ENCODE results near the gene ASPSCR1. TPM values are rescaled to one million over a fixed set of nuclear protein-coding genes. Genes with fewer than 3 reads are reported as not detected.

The ASPSCR1 gene
- polyA plus RNA-seq, 1 donor = 24.9 TPM

DNA sequence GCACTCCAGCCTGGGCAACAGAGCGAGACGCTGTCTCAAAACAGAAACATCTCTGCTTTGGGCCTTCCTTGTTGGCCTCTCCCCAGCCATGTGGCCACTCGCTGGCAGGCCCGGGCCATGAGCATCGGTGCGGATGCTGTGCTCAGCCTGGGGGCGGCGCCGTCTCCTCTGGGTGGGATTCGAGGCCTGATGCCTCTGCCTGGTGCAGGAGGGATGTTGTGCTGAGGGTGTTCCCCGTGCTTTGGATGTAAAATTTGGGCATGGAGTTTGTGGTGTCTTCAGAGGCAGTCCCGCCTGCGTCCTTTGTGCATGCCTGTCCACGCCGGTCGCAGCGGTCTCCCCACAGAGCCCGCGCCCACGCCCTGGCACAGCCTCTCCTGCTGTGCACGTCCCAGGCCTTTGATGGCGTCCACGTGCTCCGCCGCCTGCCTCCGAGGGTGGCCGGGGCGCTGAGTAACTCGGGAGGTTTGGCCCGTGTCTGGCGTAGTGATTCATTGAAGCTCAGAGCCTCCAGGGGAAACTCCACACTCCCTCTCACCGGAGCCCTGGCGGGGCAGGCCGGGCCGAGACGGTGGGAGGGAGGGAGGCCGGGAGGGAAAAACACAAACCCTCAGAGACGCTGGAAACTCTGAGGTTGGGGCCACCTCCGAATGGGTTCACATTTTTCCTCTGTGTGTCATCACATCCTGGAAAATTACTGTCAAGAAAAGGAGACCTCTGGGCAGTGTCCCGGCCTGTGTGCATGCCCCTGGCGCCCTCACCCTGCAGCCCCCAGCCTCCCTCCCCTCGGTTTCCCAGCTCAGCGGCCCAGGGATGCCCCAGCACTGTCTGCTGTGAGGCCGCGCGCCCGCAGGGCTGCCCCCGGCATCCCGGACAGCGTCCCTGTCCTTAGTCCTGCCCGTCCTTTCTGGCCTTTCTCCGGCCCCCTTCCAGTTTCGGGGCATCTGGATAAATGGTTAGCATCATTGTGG lies 26.3 kb downstream of the ASPSCR1 start:
- H3K27me3 ChIP-seq (ENCODE audit: control insufficient read depth, insufficient read depth, low read length) = no peaks in the 10 kb centered on the region
- H3K4me1 ChIP-seq (ENCODE audit: control insufficient read depth, insufficient read depth, low read length) = peaks cover 25% of the 10 kb centered on the region
- no peak overlapping the region for H3K27ac ChIP-seq (ENCODE audit: low read length)
- H3K9me3 ChIP-seq (ENCODE audit: control insufficient read depth, low read depth, low read length) = no peaks in the 10 kb centered on the region
- no CpG with 5 or more reads among the region's 53 CpGs for WGBS (ENCODE audit: insufficient coverage, low lambda C conversion rate)
- DNase-seq = no peak
- peaks cover 4% of the 10 kb centered on the region for H3K36me3 ChIP-seq (ENCODE audit: control insufficient read depth, insufficient read depth, low read length)
- no peak overlapping the region for H3K4me3 ChIP-seq (ENCODE audit: low read length)

DNA sequence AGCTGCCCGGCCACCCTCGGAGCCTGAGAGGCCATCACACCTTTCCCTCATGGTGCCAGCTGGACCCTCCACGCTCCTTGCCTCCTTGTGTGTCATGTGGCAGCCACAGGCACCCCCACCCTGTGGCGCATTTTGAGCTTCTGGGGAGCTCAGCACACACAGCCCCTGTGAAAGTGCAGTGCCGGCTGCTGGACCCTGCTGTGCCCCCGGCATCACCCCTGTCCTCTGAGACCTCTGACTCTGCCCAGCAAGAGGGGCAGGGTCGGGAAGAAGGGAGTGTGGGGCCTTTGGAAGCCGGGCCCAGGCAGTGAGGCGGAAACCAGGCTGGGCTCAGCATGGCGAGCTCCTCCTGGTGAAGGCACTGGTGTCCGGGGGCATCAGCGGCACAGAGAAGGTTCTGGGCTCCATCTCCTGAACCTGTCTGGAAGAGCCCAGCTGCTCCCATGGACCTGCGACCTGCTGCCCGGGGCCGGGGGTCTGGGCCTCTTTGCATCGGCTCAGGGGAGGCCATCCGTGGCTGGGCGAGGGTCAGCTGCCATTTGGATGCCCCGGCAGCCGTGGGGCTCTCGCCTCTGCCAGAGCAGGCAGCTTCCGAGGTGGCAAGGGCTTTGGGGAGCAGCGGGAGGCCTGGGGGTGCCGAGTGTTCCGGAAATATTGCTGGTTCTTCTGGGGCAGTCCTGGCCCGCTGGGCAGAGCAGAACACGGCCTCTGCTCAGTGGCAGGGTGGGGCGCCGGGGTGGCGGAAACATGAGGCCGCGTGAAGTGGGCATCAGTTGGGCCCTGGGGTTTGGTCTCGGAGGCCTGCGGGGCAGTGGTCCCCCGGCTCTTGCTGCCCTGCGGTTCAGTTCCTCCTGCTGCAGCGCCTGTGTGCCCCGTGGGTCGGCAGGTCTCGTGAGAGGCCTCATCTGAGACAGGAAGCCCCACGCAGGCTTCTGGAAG lies 27.4 kb downstream of the ASPSCR1 start:
- Histone ChIP-seq H3K27me3 (ENCODE audit: control insufficient read depth, insufficient read depth, low read length) (no peaks in the 10 kb centered on the region), H3K36me3 (ENCODE audit: control insufficient read depth, insufficient read depth, low read length) (peaks cover 6% of the 10 kb centered on the region), H3K27ac (ENCODE audit: low read length) (no peak overlapping the region), H3K4me1 (ENCODE audit: control insufficient read depth, insufficient read depth, low read length) (peaks cover 25% of the 10 kb centered on the region), H3K4me3 (ENCODE audit: low read length) (no peak overlapping the region), H3K9me3 (ENCODE audit: control insufficient read depth, low read depth, low read length) (no peaks in the 10 kb centered on the region)
- no peak for DNase-seq
- WGBS (ENCODE audit: insufficient coverage, low lambda C conversion rate) = no CpG with 5 or more reads among the region's 41 CpGs

DNA sequence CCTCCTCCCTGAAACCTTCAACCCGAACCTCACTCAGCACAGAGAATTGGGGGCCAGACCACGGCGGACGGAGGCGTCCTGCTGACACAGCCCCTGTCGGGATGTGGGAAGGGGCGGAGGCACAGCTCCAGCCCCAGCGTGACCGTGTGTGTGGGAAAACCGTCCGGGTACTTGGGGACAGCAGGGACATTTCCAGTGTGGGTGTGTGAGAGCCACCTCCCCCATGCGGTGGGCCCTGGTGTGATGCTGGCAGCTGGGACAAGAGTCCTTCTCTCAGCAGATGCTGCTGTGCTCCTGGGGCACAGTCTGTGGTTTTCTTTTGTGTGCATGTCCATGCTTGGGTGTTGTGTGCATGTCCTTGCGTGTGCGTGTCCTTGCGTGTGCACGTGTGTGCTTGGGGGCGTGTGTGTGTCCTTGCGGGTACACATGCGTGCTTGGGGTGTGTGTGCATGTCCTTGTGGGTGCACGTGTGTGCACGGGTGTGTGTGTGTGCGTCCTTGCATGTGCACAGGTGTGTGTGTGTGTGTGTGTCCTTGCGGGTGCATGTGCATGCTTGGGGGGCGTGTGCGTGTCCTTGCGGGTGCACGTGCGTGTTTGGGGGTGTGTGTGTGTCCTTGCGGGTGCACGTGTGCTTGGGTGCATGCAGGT lies 28.4 kb downstream of the ASPSCR1 start:
- Histone ChIP-seq H3K4me3 (ENCODE audit: low read length) (no peak overlapping the region), H3K36me3 (ENCODE audit: control insufficient read depth, insufficient read depth, low read length) (peaks cover 10% of the 10 kb centered on the region), H3K4me1 (ENCODE audit: control insufficient read depth, insufficient read depth, low read length) (peaks cover 15% of the 10 kb centered on the region), H3K27ac (ENCODE audit: low read length) (no peak overlapping the region), H3K27me3 (ENCODE audit: control insufficient read depth, insufficient read depth, low read length) (no peaks in the 10 kb centered on the region), H3K9me3 (ENCODE audit: control insufficient read depth, low read depth, low read length) (no peaks in the 10 kb centered on the region)
- no peak for DNase-seq
- WGBS (ENCODE audit: insufficient coverage, low lambda C conversion rate) = no CpG with 5 or more reads among the region's 30 CpGs

DNA sequence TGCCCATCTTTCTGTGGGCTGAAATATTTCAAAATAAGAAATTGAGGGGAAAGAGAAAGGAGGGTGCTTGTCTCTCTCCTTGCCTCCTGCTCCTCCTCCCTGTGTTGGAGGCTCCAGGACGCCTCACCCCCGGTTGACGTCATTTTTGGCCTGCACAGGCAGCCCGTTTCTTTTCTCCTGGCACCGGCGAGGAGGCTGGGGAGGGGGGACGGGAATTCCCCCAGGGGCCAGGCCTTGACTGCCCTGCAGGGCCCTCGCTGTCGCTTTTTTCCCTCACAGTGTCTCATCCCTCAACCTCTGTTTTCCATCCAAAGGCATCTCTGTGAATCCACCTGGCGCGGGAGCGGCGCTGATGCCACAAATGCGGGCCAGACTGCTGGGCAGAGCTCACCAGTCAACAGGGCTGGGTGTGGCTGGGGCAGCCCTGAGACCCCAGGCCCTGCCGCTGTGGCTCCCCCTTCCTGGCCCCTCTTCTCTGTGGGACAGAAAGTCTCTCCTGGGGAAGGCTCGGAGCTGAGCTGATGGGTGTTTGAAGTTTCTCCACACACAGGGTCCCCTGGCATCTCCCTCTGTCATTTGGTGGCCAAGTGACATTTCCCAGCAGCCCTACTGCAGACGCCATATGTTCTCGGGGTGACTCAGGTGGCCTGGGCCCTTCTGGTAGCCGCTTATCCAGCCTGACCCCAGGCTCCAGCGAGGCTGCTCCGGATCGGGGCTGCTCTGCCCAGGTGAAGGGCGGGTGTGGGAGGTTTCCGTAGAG lies 29.2 kb downstream of the ASPSCR1 start:
- Histone ChIP-seq H3K36me3 (ENCODE audit: control insufficient read depth, insufficient read depth, low read length) (peaks cover 14% of the 10 kb centered on the region), H3K9me3 (ENCODE audit: control insufficient read depth, low read depth, low read length) (no peaks in the 10 kb centered on the region), H3K27ac (ENCODE audit: low read length) (no peak overlapping the region), H3K4me1 (ENCODE audit: control insufficient read depth, insufficient read depth, low read length) (peaks cover 7% of the 10 kb centered on the region), H3K27me3 (ENCODE audit: control insufficient read depth, insufficient read depth, low read length) (no peaks in the 10 kb centered on the region), H3K4me3 (ENCODE audit: low read length) (no peak overlapping the region)
- no peak for DNase-seq
- WGBS (ENCODE audit: insufficient coverage, low lambda C conversion rate) = no CpG with 5 or more reads among the region's 24 CpGs

DNA sequence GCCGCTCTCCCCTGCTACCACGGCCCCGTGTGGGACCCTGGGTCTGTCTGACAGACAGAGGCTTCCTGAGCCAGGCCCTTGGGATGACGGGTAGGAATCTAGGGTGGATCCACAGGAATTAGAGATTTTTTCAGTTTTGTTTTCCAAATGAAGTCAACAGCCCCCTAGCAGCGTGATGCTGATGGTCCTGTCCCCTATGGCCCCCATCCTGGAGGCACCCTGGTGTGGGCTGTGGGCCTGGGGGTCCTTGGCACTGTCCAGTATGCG lies 29.7 kb downstream of the ASPSCR1 start:
- peaks cover 4% of the 10 kb centered on the region for H3K4me1 ChIP-seq (ENCODE audit: control insufficient read depth, insufficient read depth, low read length)
- peaks cover 19% of the 10 kb centered on the region for H3K36me3 ChIP-seq (ENCODE audit: control insufficient read depth, insufficient read depth, low read length)
- H3K4me3 ChIP-seq (ENCODE audit: low read length) = no peak overlapping the region
- H3K27me3 ChIP-seq (ENCODE audit: control insufficient read depth, insufficient read depth, low read length) = no peaks in the 10 kb centered on the region
- no peaks in the 10 kb centered on the region for H3K9me3 ChIP-seq (ENCODE audit: control insufficient read depth, low read depth, low read length)
- DNase-seq = no peak
- no peak overlapping the region for H3K27ac ChIP-seq (ENCODE audit: low read length)
- no CpG with 5 or more reads among the region's 6 CpGs for WGBS (ENCODE audit: insufficient coverage, low lambda C conversion rate)

DNA sequence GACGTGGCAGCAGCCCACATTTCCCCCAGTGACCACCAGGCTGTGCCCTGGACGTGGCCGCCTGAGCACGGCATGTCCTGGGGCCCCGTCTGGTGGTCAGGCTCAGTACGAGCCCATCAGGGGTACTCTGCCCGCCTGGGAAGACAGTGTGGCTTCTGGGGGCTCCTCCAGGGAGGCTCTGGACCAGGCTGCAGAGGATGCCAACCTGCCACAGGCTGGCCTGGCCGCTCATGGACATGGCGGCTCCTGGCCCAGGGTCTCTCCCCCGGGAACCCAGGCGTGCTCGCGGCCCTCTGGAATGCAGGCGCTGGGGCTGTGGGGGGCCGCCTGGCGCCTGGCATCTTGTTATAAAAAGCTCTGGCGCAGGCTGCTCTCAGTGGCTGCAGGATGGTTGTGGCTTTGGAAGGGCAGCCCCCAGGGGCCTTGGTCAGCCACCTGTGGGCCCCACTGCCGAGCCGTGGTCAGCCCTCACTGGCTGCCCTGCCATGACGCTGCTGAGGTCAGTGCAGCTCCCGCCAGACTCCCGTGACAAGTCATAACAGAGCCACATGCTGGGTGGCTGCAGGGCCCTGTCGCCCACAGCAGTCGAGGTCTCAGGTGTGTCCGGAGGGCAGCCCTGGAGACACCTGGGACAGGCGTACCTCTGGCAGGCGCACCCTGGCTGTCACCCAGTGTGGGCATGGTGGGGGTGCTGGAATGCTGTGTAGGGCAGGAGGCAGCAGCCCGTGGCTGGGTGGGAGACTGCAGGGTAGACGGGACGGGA lies 30.2 kb downstream of the ASPSCR1 start:
- no peak overlapping the region for H3K4me3 ChIP-seq (ENCODE audit: low read length)
- no peaks in the 10 kb centered on the region for H3K9me3 ChIP-seq (ENCODE audit: control insufficient read depth, low read depth, low read length)
- peaks cover 23% of the 10 kb centered on the region for H3K36me3 ChIP-seq (ENCODE audit: control insufficient read depth, insufficient read depth, low read length)
- no CpG with 5 or more reads among the region's 30 CpGs for WGBS (ENCODE audit: insufficient coverage, low lambda C conversion rate)
- no peak overlapping the region for H3K27ac ChIP-seq (ENCODE audit: low read length)
- DNase-seq = no peak
- peaks cover 4% of the 10 kb centered on the region for H3K4me1 ChIP-seq (ENCODE audit: control insufficient read depth, insufficient read depth, low read length)
- H3K27me3 ChIP-seq (ENCODE audit: control insufficient read depth, insufficient read depth, low read length) = no peaks in the 10 kb centered on the region

DNA sequence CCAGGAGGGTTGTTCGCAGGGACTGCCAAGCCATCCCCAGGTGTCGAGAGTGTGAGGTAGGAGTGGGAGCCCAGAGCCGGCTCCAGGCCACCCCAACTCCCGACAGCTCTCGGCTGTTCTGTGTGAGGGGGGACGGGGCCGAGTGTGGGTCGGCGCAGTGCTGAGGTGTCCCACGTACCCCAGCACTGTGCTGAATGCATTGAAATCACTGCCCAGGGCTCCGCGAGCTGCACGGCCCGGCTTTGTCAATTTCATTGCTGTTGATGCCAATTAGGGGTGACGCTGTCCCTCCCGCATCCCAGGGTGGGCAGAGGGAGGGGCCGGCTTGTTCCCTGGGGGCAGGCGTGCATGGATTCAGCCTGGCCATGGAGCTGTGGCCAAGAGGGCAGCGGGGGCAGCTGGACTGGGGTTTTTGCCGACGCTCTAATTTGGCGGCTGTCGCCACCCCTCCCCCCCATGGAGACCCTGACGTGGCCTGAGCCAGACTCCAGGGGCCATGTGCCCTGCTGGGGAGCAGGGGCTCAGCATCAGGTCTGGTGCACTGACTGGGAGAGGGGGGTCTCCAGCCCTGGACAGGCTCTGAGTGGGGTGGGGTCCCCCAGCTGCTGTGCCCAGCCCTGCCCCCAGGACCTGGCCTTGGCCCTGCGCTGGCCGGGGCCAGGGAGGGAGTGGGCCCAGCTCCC lies 31.0 kb downstream of the ASPSCR1 start:
- no peaks in the 10 kb centered on the region for H3K27me3 ChIP-seq (ENCODE audit: control insufficient read depth, insufficient read depth, low read length)
- peaks cover 4% of the 10 kb centered on the region for H3K4me1 ChIP-seq (ENCODE audit: control insufficient read depth, insufficient read depth, low read length)
- no peaks in the 10 kb centered on the region for H3K9me3 ChIP-seq (ENCODE audit: control insufficient read depth, low read depth, low read length)
- peaks cover 23% of the 10 kb centered on the region for H3K36me3 ChIP-seq (ENCODE audit: control insufficient read depth, insufficient read depth, low read length)
- no CpG with 5 or more reads among the region's 26 CpGs for WGBS (ENCODE audit: insufficient coverage, low lambda C conversion rate)
- no peak for DNase-seq
- H3K27ac ChIP-seq (ENCODE audit: low read length) = no peak overlapping the region
- H3K4me3 ChIP-seq (ENCODE audit: low read length) = no peak overlapping the region

DNA sequence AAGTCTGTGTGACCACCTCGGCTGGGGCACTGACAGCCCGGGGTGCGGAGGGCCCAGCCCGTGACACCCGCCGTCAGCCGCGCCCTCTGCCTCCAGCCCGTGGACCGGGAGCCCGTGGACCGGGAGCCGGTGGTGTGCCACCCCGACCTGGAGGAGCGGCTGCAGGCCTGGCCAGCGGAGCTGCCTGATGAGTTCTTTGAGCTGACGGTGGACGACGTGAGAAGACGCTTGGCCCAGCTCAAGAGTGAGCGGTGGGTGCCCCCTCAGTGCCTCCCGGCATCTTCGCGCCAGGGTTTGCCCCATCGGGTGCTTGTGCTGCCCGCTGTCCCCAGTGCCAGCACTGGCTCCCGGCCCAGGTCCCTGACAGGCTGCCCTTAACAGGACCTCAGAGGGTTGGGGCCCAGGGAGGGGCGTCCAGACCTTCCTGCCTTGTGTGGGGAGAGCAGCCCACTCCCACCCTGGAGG lies 31.5 kb downstream of the ASPSCR1 start:
- no peak overlapping the region for H3K4me3 ChIP-seq (ENCODE audit: low read length)
- H3K36me3 ChIP-seq (ENCODE audit: control insufficient read depth, insufficient read depth, low read length) = peaks cover 23% of the 10 kb centered on the region
- no peak for DNase-seq
- no peak overlapping the region for H3K27ac ChIP-seq (ENCODE audit: low read length)
- WGBS (ENCODE audit: insufficient coverage, low lambda C conversion rate) = no CpG with 5 or more reads among the region's 28 CpGs
- no peaks in the 10 kb centered on the region for H3K27me3 ChIP-seq (ENCODE audit: control insufficient read depth, insufficient read depth, low read length)
- no peaks in the 10 kb centered on the region for H3K9me3 ChIP-seq (ENCODE audit: control insufficient read depth, low read depth, low read length)
- no peaks in the 10 kb centered on the region for H3K4me1 ChIP-seq (ENCODE audit: control insufficient read depth, insufficient read depth, low read length)

DNA sequence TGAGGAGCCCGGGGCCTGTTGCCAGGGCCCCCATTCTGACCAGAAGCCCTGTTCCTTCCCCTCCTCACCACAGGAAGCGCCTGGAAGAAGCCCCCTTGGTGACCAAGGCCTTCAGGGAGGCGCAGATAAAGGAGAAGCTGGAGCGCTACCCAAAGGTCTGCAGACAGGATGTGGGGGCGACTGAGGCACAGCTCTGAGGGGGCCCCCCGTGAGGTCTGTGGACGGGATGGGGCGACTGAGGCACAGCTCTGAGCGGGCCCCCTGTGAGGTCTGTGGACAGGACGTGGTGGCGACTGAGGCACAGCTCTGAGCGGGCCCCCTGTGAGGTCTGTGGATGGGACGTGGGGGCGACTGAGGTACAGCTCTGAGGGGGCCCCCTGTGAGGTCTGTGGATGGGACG lies 32.0 kb downstream of the ASPSCR1 start:
- Histone ChIP-seq H3K9me3 (ENCODE audit: control insufficient read depth, low read depth, low read length) (no peaks in the 10 kb centered on the region), H3K36me3 (ENCODE audit: control insufficient read depth, insufficient read depth, low read length) (peaks cover 23% of the 10 kb centered on the region), H3K4me1 (ENCODE audit: control insufficient read depth, insufficient read depth, low read length) (no peaks in the 10 kb centered on the region), H3K4me3 (ENCODE audit: low read length) (no peak overlapping the region), H3K27ac (ENCODE audit: low read length) (no peak overlapping the region), H3K27me3 (ENCODE audit: control insufficient read depth, insufficient read depth, low read length) (no peaks in the 10 kb centered on the region)
- WGBS (ENCODE audit: insufficient coverage, low lambda C conversion rate) = no CpG with 5 or more reads among the region's 15 CpGs
- no peak for DNase-seq
